ENCODE results near the gene AGAP1.

AGAP1 gene

GRCh38 chr2:235641956-235642355 is 148.1 kb downstream of the AGAP1 start:
- no peak for DNase-seq

DNA sequence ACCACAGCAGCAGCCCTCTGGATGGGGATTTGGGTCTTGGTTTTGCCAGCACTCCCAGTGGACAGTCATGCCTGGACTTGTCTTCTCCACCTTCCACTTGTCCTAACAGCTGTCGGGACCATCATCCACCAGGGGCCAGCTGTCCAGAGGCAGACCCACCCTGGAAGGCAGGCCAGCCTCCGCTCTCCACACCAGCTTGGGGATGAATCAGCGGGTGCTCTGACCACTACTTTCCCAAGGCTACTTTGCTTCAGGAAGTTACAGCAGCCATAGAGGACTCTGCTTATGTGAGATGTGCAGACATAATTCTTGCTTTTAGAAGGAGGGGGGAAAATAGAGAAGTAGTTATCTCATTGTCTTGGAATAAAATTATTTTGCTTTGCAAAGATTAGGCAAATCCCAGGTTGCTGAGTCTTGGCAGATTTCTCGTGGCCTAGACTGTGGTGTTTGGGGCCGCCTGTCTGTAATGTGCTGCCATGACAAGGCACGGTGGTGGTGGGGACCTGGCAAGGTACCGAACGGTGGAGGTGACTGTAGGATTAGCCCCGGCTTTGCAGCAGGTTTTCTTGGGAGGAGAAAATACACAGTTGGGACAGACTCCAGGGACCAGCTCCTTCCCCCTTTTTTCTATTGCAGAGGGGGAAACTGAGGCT is 148.7 kb downstream of the AGAP1 start:
- no peak for DNase-seq

DNA sequence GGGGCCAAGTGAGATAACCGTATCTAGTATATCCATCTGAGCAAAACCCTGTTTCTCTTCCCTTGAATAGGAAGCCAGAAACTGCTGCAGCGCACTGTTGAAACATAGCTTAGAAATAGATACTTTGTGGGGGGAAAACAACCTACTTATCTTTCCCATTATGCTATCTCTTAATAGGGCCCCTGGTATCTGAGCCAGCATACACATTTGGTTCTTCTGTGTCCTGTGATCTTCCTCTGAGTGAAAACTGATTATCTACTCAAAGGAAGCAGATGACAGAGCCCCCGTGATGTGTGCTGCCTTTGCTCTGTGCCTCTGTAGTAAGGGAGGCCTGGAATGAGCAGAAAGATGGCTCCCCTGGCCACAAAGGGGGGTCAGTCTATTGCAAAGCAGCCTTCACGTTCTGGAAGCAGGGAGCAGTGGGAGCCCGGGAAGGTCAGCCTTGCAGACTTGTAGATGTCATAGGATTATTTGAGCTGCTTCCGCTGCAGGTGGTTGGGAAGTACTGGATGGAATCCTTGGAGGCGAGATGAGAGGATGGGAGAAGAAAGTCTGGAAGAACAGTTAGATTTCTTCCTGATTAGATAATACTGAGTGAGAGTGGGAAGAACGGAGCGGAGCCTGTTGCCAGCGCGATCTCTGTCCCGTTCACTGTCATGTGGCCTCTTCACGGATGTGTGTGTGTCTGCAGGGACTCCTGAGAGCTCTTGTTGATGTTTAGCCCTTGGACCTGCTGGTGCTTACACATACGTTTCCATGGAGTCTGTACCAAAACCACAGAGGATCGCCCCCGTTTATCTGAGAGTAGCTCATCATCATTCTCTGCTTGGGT is 150.1 kb downstream of the AGAP1 start:
- no peak for DNase-seq

GRCh38 chr2:235647264-235647663 is 153.4 kb downstream of the AGAP1 start:
- no peak for DNase-seq

- no peak for DNase-seq
Measured at GRCh38 chr2:235647877-235648276, 154.0 kb downstream of the AGAP1 start.

- no peak for DNase-seq
Measured at GRCh38 chr2:235649418-235649817, 155.6 kb downstream of the AGAP1 start.

- no peak for DNase-seq
Measured at GRCh38 chr2:235651643-235652042, 157.8 kb downstream of the AGAP1 start.

GRCh38 chr2:235654103-235654813 is 160.4 kb downstream of the AGAP1 start:
- no peak for DNase-seq

DNA sequence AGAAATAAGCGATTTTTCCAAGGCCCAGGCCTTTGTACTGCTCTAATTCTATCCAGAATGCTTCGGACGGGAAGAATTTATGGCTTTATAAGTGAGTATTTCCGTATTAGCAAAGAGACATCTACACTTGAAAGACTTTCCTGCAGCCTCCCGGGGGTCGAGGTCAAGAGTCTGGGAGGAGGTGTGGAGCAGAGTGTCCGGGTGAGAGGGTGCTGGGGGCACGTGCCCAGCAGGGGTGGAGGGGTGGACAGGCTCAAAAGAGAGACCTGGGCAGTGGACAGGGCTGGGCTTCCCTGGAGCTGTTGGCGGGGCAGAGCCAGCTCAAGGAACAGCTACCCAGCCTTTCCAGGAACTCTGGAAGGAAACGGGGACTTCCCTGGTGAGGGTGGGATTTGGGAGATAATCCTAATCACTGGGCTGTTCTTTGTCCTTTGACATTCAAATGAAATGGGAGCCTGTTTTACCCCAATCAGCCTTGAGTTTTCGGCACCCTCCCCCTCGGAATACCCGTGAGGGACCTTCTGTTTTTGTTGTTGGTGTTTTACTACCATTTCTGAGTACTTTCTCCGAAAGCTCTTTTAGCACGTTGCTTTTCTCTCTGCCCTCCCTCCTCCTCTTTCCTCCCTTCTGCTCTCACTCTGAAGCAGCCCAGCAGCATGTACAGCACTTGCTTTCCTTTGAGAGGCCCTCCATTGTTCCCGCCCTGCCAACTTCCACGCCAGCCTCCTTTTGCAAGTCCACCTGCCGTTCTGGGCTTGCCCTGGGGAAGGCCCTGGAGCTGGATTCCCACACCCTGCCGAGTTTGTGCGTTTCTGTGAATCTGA is 164.7 kb downstream of the AGAP1 start:
- no peak for DNase-seq

DNA sequence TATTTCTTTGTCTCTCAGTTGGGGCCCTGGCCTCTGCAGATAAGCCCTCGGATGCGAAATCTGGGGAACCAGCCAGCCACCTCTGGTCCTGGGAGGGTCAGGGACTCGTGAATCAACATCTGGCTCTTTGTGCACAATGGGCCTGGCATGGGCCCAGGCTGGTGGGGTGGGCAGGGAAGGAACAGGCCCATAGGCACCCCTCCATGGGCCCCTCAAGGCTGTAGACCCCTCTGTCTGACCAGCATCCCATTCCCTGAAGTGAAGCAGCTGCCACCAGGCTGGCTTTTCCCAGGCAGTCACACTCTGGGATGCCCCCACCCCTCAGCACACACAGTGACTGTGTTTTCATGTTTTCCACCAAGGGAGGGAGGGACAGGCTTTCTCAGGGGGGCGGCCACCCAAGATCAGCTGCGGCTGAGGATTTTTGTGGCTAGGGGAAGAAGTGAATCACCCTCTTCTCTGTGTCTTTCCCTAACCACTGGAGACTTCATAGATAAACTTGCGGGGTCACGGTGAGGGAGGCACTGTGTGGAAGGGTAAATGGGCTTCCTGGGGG is 166.0 kb downstream of the AGAP1 start:
- DNase-seq: no peak

DNA sequence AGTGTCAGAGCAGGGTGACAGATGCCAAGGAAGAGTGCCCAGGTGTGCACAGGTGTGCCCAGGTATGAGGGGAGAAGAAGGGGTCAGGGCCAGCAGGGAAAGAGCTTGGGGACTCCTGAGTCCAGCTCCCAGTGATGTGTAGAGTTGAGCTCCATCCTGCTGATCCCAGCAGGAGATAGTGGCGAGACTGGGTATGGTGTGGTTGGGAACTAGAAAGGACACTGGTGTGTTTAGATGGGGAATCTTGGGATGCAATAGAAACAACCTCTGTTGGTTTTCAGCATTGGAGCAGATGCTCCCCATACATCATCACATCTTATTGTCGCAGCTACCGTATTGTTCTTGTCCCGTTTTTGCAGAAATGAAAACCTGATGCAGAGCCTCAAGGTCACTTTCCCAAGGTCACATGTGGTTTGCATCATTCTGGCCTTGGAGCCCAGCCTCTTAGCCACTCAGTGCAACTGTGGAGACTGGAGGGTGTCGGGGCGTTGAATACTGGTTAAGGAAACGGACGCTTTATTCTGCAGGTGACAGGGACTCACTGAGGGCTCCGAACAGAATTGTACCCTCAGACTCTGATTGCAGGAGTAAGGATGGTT is 166.7 kb downstream of the AGAP1 start:
- no peak for DNase-seq

DNA sequence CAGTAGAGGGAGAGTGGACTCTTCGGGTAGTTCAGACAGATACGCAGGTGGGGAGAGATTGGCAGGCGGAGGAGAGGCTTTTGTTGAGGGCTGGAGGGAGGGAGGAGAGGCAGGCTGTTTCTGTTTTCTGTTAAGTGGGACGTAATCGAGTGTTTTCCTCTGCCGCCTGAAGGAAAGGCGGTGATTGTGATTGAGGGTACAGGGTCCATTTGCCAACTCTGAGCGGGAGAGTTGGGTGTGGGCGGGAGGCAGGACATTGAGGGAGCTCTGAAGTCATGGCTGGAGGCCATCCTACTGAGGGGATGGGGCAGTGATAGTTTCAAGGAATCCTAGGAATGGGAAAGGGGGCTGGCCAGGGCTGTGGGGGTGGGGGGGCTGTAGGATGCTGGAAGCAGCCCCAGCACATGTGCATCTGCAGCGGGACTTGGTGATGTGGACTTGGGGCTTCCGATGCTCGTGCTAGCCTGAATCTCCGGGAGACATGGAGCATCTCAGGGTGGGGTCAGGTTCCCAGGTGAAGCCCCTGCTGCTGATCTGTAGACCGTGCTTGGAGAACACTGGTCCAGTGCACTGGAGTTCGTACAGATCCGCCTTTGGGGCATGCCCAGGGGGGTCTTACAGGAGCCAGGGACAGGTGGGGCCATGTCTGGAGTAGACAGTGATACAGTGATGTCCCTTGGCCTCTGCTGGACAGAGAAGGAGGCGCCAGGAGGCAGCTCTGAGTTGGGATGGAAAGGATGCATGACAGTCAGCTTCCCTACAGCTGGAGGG is 167.5 kb downstream of the AGAP1 start:
- no peak for DNase-seq

GRCh38 chr2:235661952-235662351 is 168.1 kb downstream of the AGAP1 start:
- no peak for DNase-seq

DNA sequence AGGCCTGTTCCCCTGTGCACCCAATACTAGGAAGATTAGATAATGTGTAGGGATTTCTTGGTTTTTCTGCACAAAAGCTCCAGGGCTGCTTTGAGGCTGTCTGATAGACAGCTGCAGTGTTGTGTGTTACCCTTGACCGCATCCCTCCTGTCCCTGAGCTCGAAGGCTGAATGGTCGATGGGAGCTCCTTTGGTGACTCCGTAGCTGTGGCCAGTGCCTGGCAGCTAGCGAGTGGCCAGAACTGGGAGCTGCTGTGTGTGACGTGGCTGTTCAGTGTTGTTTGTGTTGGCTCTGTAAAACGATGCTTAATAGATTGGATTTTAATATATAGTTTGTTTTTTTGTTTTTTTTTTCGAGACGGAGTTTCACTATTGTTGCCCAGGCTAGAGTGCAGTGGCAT is 170.0 kb downstream of the AGAP1 start:
- DNase-seq: no peak

DNA sequence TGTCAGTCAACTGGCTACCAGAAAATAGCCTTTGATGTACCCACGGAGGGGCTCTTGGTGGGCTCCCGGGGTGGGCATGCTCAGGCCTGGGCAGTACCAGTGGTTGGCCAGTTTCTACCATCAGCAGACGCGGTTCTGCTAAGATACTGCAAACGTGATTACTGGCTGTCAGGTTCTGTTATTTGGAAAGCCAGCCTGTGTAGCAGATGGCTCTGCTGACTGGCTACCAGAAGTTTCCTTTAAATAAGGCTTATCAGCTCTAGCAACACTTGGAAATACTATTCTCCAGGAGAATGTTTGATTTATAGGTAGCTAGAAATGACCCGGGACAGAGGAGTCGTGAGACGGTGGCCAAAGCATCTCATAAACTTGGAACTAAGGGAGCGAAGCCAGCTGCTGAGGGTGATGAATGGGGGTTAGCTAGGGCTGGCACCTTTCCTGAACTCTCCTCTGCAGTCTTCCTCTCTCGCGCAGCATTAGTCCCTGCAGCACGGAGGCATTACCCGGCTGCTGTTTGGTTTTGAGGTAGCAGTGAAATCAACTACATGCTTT is 171.9 kb downstream of the AGAP1 start:
- no peak for DNase-seq

- DNase-seq: no peak
Measured at GRCh38 chr2:235666213-235666781, 172.5 kb downstream of the AGAP1 start.

- no peak for DNase-seq
Measured at GRCh38 chr2:235668782-235669181, 174.9 kb downstream of the AGAP1 start.

DNA sequence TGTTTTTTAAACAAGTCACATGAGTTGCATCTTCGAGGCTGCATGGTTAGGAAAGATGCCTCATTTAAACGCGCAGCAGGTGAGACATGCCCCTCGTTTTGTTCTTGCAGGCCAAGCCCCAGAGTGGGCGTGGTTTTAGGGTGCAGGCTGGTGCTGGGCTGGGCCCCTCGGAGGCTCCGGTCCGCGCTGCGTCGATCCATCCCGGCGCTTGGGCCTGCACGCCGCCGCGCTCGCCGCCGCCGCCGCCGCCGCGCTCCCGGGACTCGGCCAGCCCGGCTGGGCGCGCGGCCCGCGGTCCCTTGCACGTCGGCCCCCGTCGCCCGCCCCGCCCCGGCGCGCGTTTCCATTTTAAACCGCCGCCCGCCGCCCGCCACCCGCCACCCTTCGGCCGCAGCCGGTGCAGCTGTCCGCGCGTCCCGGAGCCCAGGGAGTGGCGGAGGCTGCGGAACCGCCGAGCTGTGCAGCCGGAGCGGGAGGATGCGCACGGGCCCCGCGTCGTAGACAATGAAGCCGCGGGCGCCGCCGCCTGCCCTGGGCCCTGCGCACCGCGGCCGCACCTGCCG is 175.5 kb downstream of the AGAP1 start:
- peak; percentile 25 for DNase-seq

DNA sequence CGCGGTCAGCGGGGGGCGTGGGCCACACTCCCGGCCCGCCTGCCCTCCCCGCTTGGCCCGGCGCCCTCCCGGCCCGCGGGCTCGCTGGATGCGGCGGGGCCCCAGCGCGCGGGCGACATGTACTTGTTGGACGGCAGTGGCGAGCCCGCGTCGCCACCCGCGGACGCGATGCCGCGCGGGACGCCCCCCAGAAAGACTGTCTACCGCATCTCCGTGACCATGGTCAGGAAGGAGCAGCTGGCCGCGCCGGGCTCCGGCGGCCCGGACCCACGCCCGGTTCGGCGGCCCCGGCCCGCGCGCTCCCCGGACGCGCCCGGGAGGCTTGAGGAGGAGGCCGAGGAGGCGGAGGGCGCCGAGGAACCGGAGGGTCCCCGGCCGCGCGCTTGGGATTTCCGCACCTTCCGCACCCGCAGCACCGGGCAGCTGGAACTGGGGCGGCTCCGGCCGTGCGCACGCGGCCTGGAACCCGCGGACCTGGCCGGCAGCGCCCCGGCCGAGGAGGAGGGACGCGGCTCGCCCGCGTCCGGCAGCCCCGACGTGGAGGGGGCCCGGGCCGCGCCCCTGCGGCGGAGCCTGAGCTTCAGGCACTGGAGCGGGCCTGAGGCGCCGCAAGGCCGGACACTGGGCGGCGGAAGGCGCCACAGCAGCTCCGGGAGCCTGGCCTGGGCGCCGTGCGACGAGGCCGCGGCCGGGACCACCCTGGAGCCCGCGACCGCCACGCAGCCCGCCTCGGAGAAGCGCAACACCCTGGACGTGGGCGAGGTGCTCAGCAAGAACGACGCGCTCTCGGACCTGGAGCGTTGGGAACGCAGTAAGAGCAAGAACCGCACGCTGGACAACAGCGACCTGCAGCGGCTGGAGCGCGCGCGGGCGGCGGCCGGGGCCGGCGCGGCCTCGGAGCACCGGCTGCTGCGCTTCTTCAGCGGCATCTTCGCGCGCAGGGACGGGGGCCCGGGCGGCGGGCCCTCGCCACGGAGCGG is 176.4 kb downstream of the AGAP1 start:
- DNase-seq: no peak

All from activated effector memory CD4-positive, alpha-beta T cell treated with Interleukin-2 at 50 U/mL for 16 hours (primary cell).